Ecto neural progenitor cell (in vitro differentiated cells): ENCODE measurements around the gene CCDC137.

Experiments used
- DNase-seq: peaks from one replicate; pipeline ENCODE4 v3.0.0-alpha.2; 2018; ENCODE audit warnings: low spot score

CCDC137 gene

DNA sequence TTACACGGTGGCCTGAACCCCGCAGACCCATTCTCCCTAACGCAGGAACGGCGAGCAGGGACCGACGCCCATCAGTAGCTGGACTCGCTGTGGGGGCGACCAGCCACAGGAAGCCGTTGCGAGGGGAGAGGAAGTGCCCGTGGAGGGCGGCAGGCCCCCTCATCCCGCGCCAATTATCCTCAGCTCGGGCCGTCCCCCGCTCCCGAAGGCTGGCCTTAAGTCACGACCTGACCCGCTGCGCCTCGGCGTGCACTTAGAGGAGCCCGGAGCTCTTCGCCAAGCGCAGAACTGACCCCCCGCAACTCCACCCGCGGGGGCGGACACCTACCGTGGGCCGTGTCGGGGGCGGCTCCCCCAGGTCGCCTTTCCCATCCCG, 16.7 kb downstream of the CCDC137 start:
- DNase-seq: no peak

DNA sequence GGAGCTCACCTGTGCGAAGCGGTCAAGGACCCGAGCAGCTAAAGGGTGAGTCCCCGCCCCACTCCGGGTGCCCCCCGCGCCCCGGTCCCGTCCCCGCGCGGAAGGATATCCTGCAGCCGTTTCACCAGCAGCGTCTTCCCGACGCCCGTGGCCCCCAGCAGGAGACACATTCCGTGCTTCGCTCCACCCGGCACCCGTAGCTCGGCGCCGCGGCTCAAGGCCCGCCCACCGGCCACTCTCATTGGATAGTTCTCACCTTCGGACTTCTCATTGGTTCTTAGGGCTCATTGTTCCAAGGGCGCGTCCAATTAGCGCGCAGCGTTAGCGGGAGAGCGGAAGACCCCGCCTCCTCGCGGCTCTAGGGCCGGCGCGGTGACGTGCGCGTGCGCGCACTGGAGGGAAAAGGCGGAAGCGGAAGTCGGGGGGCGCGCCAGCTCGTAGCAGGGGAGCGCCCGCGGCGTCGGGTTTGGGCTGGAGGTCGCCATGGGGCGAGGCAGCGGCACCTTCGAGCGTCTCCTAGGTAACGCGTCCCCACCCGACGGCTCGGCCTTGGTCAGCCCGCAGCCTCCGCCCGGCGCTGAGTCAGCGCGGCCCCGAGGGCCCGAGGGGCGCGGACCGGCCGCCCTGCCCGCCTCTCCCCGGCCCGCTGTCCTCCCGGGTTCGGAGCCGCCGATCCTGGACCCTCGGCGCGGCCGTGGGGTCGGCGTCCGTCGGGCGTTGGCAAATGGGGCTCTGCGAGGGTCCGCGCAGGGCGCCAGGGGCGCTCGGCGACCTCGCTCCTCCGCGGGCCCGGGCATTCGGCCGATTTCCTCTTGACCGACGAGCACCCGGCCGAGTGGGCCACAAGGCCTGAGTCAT, 17.3 kb downstream of the CCDC137 start, which contains the start of the genes ARL16 and HGS:
ARL16 (minus strand) TSS at position 214 of the 858 bp plus-strand sequence; CDS start at position 170, 44 bp downstream.
HGS (plus strand) TSS at position 428 of the 858 bp plus-strand sequence; CDS start at position 484, 56 bp downstream.
- DNase-seq: peak; percentile 100

DNA sequence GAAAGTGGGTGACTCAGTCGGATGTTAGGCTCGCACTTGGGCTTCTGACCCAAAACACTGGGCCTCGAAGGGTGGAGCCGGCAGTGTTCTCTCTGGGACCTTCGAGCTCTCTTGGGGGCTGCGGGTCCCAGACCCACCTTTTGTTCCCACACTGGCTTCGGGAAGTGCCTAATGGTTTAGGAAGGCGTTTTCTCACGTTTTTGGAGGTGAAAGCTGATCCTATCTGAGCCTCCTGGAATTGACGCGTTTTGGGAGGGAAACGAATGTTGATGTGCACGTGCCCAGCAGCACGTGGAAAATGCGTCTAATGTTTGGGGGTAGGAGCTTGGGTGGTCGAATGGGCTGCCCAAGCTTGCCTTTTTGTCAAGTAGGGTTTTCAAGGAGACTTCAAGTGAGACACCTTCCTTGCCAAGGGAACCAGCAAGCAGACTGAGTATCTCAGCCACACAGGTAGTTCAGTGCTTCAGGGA, 17.9 kb downstream of the CCDC137 start:
- DNase-seq: no peak

DNA sequence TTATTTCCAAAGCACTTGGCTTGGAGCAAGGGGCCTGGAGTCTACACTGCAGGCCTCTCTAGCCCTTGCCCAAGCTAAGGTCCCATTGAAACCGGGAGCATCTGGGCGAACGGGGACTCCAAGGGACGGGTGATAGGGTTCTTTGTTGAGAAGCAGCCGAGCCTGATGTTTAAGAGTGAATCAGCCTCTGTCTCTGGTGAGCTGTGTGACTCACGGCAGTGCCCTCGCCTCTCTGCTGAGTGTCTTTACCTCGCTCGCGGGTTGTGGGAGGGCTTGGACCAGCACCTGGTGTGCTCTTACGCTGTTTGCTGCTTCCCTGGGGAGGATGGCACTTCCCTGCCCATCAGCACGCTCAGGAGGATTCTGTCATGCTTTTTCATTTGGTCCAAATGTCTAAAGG, 18.6 kb downstream of the CCDC137 start:
- no peak for DNase-seq

DNA sequence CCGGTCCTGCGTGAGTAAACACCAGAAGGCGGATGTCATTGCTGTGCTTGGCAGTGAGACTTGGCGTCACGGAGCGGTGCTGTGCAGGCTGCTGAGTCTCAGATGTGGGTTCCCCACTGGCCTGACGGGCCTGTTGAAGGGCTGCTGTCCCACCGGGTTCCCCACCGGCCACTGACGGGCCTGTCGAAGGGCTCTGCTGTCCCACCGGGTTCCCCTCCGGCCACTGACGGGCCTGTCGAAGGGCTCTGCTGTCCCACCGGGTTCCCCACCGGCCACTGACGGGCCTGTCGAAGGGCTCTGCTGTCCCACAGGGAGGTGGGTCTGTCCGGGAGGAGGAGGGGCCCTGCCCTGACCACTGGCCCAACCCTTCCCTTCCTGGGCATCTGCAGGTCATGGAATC, 20.1 kb downstream of the CCDC137 start:
- DNase-seq: no peak

DNA sequence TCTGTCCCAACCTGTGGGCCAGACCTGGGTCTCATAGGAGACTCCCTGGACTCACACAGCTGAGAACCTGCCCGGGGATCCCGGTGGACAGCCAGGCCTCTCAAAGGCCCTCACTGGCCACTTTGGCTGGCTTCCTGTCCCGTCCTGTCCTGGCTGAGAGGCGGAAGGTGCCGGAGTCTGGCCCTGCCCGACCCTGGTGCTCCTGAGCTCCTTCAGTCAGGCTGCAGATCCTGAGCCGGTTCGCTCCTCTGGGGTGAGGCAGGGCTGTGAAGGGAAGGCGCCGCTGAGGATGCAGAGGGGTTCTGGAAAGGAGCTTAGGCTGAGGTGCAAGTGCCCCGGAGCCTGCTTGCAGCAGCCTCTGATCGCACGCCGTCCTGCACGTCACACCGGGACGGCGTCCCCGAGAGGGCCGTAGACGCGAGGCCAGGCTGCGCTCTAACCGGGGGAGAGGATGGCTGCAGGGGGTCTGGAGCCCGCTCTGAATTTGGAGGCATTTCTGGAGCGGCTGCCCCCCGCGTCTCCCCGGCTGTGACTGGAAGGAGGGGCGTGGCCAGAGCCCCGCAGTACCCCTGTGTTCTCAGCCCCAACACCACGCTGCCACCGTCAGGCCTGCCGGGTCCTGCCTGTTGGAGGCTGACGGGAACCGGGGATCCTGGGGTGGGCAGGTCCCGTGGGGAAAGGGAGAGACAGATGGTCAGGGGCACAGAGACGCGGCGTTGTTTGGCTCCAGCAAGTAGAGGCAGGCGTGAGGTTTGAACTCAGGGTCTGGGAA, 21.4 kb downstream of the CCDC137 start:
- no peak for DNase-seq

DNA sequence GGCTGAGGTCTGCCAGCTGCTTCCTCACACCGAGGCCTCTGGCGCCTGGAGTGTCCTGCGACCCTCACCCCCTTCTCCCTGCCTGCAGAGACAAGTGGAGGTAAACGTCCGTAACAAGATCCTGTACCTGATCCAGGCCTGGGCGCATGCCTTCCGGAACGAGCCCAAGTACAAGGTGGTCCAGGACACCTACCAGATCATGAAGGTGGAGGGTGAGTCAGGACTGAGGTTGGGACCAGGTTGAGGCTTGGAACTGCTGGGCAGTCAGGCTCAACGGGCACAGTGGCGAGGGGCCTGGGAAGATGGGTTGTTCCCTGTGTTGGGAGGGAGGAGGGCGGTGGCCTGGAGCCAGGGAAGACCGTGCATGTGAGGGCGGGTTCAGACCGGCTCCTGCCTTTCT, 22.1 kb downstream of the CCDC137 start:
- no peak for DNase-seq

DNA sequence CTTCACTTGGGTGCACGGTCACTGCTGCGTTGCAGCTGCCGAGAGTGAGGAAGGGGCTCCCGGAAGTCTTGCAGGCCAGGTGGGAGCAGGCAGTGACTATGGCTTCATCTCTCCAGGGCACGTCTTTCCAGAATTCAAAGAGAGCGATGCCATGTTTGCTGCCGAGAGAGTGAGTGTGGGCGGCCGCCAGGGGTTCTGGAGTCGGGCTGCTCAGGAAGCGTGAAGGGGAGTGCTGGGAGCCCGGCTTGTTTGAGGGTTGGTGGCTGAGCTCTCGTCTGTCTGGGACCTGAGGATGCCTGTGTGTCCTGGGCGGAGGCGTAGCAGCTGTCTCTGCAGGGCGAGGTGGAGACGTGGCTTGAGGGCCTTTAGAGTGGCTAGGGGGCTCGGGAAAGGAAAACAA, 23.5 kb downstream of the CCDC137 start:
- DNase-seq: no peak

DNA sequence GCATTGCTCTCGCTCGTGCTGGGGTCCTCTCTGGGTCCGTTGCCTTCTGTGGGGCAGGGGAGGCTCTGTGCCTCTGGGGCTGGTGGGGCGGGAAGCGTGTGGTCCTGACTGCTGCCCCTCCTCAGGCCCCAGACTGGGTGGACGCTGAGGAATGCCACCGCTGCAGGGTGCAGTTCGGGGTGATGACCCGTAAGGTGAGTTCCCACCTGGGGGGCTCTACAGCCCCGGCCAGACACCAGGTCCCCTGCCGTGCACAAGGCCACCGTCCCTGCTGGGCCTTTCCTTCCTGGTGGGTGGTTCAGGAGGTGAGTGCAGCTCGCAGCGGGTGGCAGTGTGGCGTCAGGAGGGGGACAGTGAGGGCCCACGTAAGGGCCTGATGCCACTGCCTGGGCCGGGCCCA, 24.0 kb downstream of the CCDC137 start:
- DNase-seq: no peak

DNA sequence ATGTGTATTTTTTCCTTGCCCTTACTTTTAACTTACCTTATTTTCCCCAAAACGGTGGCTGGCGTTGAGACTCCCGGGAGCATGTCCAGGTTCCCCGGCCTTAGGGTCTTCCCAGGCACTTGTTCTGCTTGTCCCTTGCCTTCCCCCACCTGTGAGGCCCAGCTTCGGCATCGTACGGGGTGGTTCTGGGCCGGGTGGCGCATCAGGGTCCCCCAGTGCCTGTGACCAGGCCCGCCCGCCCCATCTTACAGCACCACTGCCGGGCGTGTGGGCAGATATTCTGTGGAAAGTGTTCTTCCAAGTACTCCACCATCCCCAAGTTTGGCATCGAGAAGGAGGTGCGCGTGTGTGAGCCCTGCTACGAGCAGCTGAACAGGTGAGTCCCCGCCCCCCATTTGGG, 24.7 kb downstream of the CCDC137 start:
- DNase-seq: no peak

DNA sequence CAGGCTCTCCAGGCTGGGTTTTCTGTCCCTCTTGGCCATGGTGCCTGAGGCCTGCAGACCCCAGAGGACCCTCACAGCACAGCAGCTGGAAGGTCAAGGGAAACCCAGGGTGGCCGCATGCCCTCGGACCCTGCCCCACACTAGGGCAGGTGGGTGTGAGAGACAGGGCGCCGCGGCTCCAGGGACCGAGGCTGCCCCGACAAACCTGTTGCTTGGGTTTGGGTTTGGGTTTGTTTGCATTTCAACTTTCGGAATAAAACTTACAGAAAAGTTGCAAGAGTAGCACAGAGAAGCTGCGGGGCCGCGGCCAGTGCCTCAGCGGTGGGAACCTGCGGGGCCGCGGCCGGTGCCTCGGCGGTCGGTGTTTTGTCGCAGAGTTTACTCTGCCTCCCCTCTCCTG, 25.1 kb downstream of the CCDC137 start:
- DNase-seq: no peak

DNA sequence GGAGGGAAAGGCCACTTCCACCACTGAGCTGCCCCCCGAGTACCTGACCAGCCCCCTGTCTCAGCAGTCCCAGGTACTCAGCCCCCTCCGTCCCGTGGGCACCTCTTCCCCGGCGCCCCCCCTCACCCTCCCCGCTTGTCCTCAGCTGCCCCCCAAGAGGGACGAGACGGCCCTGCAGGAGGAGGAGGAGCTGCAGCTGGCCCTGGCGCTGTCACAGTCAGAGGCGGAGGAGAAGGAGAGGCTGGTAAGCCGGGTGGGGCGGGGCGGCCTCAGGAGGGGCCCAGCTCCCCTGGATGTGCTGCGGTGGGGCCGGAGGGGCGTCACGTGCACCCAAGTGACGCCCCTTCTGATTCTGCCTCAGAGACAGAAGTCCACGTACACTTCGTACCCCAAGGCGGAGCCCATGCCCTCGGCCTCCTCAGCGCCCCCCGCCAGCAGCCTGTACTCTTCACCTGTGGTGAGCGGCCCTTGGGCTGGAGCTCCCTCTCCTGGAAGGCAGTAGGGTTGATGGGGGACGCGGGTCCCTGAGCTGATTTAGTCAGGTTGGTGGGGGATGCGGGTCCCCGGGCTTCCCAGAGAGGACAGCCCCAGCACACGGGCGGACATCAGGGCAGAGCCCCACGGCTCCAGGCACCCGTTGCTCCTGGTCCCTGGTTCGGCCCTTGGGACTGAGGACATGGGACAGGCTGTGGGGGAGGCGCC, 27.1 kb downstream of the CCDC137 start:
- no peak for DNase-seq

DNA sequence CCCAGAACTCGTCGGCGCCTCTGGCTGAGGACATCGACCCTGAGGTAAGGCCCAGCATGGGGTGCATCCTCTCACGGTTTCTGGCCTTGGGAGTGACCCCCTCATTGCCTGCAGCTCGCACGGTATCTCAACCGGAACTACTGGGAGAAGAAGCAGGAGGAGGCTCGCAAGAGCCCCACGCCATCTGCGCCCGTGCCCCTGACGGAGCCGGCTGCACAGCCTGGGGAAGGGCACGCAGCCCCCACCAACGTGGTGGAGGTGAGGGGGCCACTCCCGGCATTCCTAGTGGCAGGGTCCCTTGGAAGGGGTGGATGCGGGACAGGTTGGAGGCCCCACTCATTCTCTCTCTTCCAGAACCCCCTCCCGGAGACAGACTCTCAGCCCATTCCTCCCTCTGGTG, 28.3 kb downstream of the CCDC137 start:
- no peak for DNase-seq

DNA sequence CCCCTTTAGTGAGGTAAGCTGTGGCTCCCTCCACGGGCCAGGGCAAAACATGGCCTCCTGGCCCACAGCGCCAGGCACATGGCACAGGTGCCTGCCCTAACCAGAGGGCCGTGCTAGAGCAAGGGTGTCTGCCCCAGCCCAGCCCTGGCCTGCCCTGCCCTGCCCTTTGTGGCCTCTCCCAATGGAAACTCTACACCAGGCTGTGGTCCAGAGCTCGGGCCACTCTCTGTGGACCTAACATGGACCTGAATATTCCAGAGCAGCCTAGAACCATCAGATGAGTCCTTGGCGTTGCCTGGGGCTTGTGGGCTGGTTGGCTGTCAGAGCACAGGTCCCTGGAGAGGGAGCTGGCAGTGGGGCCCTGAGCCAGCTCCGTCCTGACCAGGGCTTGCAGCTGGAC, 28.7 kb downstream of the CCDC137 start:
- DNase-seq: no peak

DNA sequence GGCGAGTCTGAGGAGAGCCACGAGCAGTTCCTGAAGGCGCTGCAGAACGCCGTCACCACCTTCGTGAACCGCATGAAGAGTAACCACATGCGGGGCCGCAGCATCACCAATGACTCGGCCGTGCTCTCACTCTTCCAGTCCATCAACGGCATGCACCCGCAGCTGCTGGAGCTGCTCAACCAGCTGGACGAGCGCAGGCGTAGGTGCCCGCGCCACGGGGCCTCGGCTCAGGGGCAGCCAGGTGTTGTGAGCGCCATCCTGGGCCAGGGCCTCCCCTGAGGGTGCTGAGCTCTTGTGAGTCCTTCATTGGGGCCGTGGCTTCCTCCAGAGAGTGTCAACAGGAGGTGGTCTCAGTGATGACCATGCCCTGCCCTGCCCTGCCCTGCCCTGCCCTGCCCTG, 29.3 kb downstream of the CCDC137 start:
- no peak for DNase-seq

DNA sequence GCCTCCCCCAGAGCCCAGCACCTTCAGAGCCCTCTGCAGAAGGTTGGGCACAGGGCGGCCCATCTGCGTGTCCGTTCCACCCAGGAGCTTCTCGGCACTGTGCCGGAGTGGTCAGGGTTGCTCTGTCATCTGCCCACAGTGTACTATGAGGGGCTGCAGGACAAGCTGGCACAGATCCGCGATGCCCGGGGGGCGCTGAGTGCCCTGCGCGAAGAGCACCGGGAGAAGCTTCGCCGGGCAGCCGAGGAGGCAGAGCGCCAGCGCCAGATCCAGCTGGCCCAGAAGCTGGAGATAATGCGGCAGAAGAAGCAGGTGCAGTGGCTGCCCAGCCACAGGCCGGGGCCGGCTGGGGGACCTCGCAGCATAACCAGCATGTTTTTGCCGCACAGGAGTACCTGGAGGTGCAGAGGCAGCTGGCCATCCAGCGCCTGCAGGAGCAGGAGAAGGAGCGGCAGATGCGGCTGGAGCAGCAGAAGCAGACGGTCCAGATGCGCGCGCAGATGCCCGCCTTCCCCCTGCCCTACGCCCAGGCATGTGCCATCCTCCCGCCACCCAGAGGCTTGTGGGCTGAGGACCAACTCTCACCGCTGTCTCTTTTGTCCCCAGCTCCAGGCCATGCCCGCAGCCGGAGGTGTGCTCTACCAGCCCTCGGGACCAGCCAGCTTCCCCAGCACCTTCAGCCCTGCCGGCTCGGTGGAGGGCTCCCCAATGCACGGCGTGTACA, 29.8 kb downstream of the CCDC137 start:
- DNase-seq: no peak

DNA sequence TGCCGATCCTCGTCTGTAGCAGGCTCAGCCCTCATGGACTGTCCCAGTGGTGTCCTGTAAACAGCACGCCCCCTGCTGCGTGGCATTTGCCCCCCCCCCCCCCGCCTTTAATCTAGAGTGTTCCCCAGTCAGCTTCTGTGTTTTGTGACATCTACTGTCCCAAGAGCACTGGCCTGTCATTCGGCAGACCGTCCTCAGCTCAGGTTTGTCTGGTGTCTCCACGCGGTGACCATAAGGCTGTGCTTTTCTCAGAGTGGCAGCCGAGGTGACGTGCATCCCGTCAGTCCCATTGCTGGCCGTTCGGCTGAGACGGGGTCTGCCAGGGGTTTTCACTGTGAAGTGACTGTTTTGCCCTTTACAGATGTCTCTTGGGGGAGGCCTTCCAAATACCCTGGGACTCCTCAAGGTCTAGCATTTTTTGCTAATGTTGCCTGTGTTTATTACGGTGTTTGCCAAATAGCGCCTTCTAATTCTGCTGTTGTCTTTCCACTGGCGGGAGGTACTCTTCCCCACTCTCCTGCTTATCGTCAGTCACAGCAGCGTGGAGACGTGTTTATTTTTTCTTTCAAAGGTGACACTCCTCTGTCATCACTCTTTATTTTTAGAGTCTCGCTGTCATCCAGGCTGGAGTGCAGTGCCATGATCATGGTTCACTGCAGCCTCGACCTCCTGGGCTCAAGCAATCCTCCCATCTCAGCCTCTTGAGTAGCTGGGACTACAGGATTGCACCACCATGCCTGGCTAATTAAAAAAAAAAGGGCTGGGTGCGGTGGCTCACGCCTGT, 30.9 kb downstream of the CCDC137 start:
- DNase-seq: no peak

DNA sequence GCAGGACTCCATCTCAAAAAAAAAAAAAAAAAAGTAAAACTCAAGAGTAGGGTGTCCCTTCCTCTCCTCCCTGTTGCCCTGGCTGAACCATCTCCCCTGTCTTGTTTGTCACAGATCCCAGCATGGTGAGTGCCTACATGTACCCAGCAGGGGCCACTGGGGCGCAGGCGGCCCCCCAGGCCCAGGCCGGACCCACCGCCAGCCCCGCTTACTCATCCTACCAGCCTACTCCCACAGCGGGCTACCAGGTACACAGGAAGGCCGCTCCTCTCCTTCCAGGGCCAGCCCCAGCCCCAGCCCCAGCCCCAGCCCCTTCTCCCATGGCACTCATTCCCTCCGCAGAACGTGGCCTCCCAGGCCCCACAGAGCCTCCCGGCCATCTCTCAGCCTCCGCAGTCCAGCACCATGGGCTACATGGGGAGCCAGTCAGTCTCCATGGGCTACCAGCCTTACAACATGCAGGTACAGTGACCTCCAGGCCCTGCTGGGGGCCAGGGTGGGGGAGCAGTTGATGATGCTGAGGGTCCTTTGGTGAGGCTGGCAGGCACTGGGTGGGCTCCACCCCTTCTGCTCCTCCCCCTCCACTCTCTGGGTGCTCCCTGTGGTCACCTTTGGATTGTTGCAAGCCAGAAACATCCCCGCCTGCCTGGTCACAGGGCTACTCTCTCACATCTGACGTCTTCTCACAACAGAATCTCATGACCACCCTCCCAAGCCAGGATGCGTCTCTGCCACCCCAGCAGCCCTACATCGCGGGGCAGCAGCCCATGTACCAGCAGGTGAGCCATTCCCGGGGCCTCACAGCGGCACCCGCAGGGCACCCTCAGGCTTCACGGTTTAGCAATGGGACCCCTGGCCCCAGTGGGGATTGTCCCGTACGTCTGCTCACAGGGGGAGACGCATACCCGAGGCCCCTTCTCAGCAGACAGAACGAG, 34.1 kb downstream of the CCDC137 start:
- no peak for DNase-seq

DNA sequence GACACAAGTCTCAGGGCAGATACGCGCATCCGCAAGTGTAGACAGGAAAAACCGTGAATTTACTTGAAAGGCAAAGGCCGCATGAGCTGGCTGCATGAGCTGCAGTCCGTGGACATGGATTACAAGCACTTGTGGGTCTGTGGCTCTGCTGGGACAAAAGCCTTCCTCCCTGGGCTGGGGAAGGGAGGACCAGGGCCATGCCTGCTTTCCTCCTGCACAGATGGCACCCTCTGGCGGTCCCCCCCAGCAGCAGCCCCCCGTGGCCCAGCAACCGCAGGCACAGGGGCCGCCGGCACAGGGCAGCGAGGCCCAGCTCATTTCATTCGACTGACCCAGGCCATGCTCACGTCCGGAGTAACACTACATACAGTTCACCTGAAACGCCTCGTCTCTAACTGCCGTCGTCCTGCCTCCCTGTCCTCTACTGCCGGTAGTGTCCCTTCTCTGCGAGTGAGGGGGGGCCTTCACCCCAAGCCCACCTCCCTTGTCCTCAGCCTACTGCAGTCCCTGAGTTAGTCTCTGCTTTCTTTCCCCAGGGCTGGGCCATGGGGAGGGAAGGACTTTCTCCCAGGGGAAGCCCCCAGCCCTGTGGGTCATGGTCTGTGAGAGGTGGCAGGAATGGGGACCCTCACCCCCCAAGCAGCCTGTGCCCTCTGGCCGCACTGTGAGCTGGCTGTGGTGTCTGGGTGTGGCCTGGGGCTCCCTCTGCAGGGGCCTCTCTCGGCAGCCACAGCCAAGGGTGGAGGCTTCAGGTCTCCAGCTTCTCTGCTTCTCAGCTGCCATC, 34.9 kb downstream of the CCDC137 start:
- no peak for DNase-seq
